Calu3 (cell line): ENCODE results near the gene CERS3. TPM values are rescaled to one million over a fixed set of nuclear protein-coding genes. Genes with fewer than 3 reads are reported as not detected.

ENCODE experiments used
- BruUV-seq: library from RNA; stranded (reverse); fragments of 400-500 nt; replicated peaks from 2 replicates; lab custom pipeline; 2021; lab: Mats Ljungman, UMichigan
- CTCF ChIA-PET: fragments of 300-600 bp; sonication (Branson Sonifier 250); formaldehyde crosslinking; loops from one replicate; lab custom pipeline; 2022; ENCODE audit warnings: antibody characterized with exemption; lab: Charles Lee
- DNase-seq: peaks from one replicate; pipeline ENCODE4 v3.0.0; 2022
- H3K27ac Mint-ChIP-seq: one replicate; pipeline ENCODE4 v1.8.0; 2022; ENCODE audit warnings: mixed read lengths; ENCODE audit not compliant: unreplicated experiment
- H3K27me3 Mint-ChIP-seq: one replicate; pipeline ENCODE4 v1.8.0; 2022; ENCODE audit warnings: mixed read lengths; ENCODE audit not compliant: unreplicated experiment
- H3K36me3 Mint-ChIP-seq: one replicate; pipeline ENCODE4 v1.8.0; 2022; ENCODE audit warnings: mild to moderate bottlenecking, moderate library complexity, mixed read lengths; ENCODE audit not compliant: insufficient read depth, unreplicated experiment
- H3K4me1 Mint-ChIP-seq: one replicate; pipeline ENCODE4 v1.8.0; 2022; ENCODE audit warnings: mild to moderate bottlenecking, low read depth, mixed read lengths; ENCODE audit not compliant: unreplicated experiment
- H3K4me3 Mint-ChIP-seq: one replicate; pipeline ENCODE4 v1.8.0; 2022; ENCODE audit warnings: mild to moderate bottlenecking, low read depth, moderate library complexity, mixed read lengths; ENCODE audit not compliant: unreplicated experiment
- H3K9me3 Mint-ChIP-seq: one replicate; pipeline ENCODE4 v1.8.0; 2022; ENCODE audit warnings: low read depth, mixed read lengths; ENCODE audit not compliant: unreplicated experiment
- intact Hi-C: fragments of 100-400 bp; cut with micrococcal nuclease; formaldehyde crosslinking; loops from one replicate; pipeline ENCODE4 v1.10.0; 2022; ENCODE audit not compliant: unreplicated experiment
- total RNA-seq: library from RNA; stranded (reverse); gene quantifications from 2 replicates; pipeline ENCODE4 v1.2.3, GENCODE V29; 2022
- TF ChIP-seq, protein P1 (sequence below): fragments of 200-600 bp; IDR thresholded peaks from one replicate; pipeline ENCODE4 v1.8.0; 2022; ENCODE audit warnings: antibody characterized with exemption; ENCODE audit not compliant: unreplicated experiment

Gene CERS3
- total RNA-seq, 1 experiment from 2014 or later, result 0.61 TPM

DNA sequence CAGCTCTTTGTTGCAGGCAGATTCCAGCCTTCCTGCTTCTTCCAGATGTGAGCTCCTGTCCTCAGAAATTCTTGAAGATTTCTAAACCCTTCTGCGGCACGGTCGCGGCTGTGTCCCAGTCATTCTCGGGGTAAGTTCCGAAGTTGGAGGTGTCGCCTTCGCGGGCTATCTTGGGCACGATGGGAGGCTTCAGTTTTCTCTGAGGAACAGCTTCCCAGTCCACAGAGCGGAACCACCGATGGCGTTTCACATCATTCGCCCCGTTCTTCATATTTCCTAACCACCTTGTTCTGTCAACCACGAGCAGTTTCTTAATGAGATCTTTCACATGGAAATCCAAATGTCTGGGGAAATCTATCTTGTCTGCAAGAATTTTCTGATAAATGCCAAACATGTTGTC lies 24.7 kb upstream of the CERS3 start:
- Mint-ChIP-seq H3K27ac (no peak overlapping the region), H3K4me1 (no peaks in the 10 kb centered on the region), H3K9me3 (peaks cover 7% of the 10 kb centered on the region), H3K4me3 (no peak overlapping the region), H3K36me3 (no peaks in the 10 kb centered on the region), H3K27me3 (no peaks in the 10 kb centered on the region)
- CTCF ChIA-PET, result interaction anchor here (0.7 kb wide), 1 partner anchor 16 kb away, joined by 3 read pairs; no protein-coding TSS in a partner anchor
- no TSS peak for BruUV-seq
- DNase-seq, result no peak
- TF ChIP-seq, protein P1, sequence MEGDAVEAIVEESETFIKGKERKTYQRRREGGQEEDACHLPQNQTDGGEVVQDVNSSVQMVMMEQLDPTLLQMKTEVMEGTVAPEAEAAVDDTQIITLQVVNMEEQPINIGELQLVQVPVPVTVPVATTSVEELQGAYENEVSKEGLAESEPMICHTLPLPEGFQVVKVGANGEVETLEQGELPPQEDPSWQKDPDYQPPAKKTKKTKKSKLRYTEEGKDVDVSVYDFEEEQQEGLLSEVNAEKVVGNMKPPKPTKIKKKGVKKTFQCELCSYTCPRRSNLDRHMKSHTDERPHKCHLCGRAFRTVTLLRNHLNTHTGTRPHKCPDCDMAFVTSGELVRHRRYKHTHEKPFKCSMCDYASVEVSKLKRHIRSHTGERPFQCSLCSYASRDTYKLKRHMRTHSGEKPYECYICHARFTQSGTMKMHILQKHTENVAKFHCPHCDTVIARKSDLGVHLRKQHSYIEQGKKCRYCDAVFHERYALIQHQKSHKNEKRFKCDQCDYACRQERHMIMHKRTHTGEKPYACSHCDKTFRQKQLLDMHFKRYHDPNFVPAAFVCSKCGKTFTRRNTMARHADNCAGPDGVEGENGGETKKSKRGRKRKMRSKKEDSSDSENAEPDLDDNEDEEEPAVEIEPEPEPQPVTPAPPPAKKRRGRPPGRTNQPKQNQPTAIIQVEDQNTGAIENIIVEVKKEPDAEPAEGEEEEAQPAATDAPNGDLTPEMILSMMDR, result no peak
- intact Hi-C loops, result no loop called here

DNA sequence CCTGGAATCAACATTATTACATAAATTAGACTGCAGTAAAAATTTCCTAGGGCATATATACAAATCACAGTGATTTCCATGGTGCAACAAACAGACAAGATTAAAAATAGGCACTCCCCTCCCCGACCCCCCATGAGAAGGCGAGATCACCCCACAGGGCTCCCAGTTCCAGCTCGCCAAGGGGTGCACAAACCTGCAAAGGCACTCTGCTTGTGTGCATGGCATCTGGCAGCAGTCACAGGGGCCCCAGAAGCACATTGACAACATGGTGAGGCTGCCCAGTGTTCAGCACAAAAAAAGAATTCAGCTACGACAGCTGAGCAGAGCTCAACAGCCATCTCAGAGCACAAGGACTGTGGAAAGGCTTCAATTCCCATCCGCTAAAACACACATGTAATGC lies 19.2 kb upstream of the CERS3 start:
- Mint-ChIP-seq H3K9me3 (peaks cover 10% of the 10 kb centered on the region), H3K27me3 (no peaks in the 10 kb centered on the region), H3K36me3 (no peaks in the 10 kb centered on the region), H3K4me1 (no peaks in the 10 kb centered on the region), H3K27ac (no peak overlapping the region), H3K4me3 (no peak overlapping the region)
- no TSS peak for BruUV-seq
- DNase-seq, result no peak
- intact Hi-C loops, result no loop called here
- TF ChIP-seq, protein P1, result no peak
- CTCF ChIA-PET, result no interaction called here

DNA sequence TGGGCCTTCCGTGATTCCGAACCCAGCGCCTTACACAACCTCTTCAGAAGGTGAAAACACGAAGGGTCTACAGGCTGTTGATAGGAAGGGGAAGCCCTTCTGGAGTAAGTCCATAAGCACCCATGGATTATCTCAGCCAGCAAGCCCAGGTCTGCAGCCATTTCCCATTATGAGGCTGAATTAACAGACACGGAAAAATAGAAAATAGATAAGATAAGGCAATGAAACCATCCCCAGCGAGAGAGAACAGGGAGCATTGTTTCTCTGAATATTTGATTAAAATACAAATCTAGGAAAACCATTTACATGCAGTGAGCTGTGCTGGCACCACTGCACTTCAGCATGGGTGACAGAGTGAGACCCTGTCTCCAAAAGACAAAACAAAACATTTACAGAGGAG lies 16.2 kb upstream of the CERS3 start:
- no peaks in the 10 kb centered on the region for H3K4me1 Mint-ChIP-seq
- CTCF ChIA-PET, result no interaction called here
- H3K9me3 Mint-ChIP-seq, result peaks cover 8% of the 10 kb centered on the region
- H3K36me3 Mint-ChIP-seq, result no peaks in the 10 kb centered on the region
- BruUV-seq, result no TSS peak
- H3K27me3 Mint-ChIP-seq, result no peaks in the 10 kb centered on the region
- intact Hi-C loops, result no loop called here
- no peak for DNase-seq
- no peak overlapping the region for H3K27ac Mint-ChIP-seq
- no peak overlapping the region for H3K4me3 Mint-ChIP-seq
- TF ChIP-seq, protein P1, result no peak

DNA sequence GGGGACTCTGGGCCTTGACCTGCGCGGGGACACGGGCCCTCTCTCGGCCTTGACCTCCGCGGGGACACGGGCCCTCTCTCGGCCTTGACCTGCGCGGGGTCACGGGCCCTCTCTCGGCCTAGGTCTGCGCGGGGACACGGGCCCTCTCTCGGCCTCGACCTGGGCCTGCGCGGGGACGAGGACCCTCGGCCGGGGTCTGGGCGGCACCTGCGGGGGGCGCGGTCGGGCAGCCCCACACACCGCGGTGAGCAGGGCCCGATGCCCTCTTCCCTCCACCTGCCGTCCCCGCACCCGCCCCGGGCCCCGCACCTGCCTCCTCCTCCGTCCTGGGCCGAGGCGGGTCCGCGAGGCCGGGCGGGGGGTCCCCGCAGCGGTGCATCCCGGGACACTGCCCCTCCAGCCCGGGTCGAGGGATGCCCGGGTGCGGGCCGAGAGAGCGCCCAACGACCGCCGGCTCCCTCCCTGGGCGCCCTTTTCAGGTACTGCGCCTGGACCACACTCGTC lies 15.6 kb upstream of the CERS3 start:
- Mint-ChIP-seq H3K4me3 (no peak overlapping the region), H3K27ac (no peak overlapping the region), H3K27me3 (no peaks in the 10 kb centered on the region), H3K9me3 (peaks cover 8% of the 10 kb centered on the region), H3K4me1 (no peaks in the 10 kb centered on the region), H3K36me3 (no peaks in the 10 kb centered on the region)
- CTCF ChIA-PET, result no interaction called here
- TF ChIP-seq, protein P1, result no peak
- no peak for DNase-seq
- intact Hi-C loops, result no loop called here
- BruUV-seq, result no TSS peak
